ENCODE results near the gene LIME1. TPM values are rescaled to one million over a fixed set of nuclear protein-coding genes. Genes with fewer than 3 reads are reported as not detected.
A peak's percentile ranks its signal among the peaks of the same experiment; 100 is the strongest.

LIME1 gene
- total RNA-seq, 1 experiment from 2014 or later: 13.5 TPM

GRCh38 chr20:63765082-63765873 lies 28.8 kb downstream of the LIME1 start:
- Histone ChIP-seq H3K9ac (ENCODE audit: extremely low read depth, insufficient read length, low read length) (no peak overlapping the region), H2BK15ac (ENCODE audit: low read depth, low read length) (no peak overlapping the region), H2AK5ac (ENCODE audit: insufficient read length, low read length) (no peak overlapping the region), H3K27me3 (ENCODE audit: insufficient read depth, low read length) (no peaks in the 10 kb centered on the region; the same call in 1 of the 2 replicates), H3K56ac (ENCODE audit: insufficient read length, low read depth, low read length) (no peak overlapping the region), H2AFZ (ENCODE audit: low read length) (no peak overlapping the region), H4K20me1 (ENCODE audit: control insufficient read depth, insufficient read depth, insufficient read length) (no peaks in the 10 kb centered on the region), H2BK5ac (ENCODE audit: insufficient read length, low read length) (no peak overlapping the region), H3K18ac (ENCODE audit: insufficient read length, low read depth, low read length) (no peak overlapping the region), H3K9me3 (ENCODE audit: control insufficient read depth, low read depth, low read length) (no peaks in the 10 kb centered on the region), H3K79me1 (ENCODE audit: insufficient read depth, low read depth, low read length, poor library complexity, severe bottlenecking) (no peaks in the 10 kb centered on the region), H3K4me2 (ENCODE audit: insufficient read depth, insufficient read length, low read length) (no peak overlapping the region), H2BK12ac (ENCODE audit: insufficient read length, low read depth, low read length) (no peak overlapping the region), H3K23me2 (ENCODE audit: insufficient read length, low read depth, low read length, poor library complexity, severe bottlenecking) (no peaks in the 10 kb centered on the region), H3K4me1 (ENCODE audit: insufficient read depth, low read length) (no peaks in the 10 kb centered on the region), H3K23ac (ENCODE audit: insufficient read length, low read depth, low read length) (no peak overlapping the region), H3K4ac (ENCODE audit: low read depth, low read length) (no peak overlapping the region), H4K91ac (ENCODE audit: insufficient read length, low read depth, low read length) (no peak overlapping the region), H3K14ac (ENCODE audit: insufficient read depth, low read length) (no peak overlapping the region), H2BK120ac (ENCODE audit: low read depth, low read length, poor library complexity, severe bottlenecking) (no peak overlapping the region), H3K27ac (ENCODE audit: insufficient read length, low read depth, low read length) (no peak overlapping the region), H2BK20ac (ENCODE audit: low read depth, low read length, poor library complexity, severe bottlenecking) (no peak overlapping the region), H3T11ph (ENCODE audit: low read length) (no peak overlapping the region), H4K8ac (replicated peaks; ENCODE audit: insufficient read length, low read depth, low read length) (no peak overlapping the region), H4K5ac (ENCODE audit: insufficient read length, low read depth, low read length) (no peak overlapping the region), H3K79me2 (ENCODE audit: insufficient read depth, low read length) (no peaks in the 10 kb centered on the region)
- Mint-ChIP-seq H3K9me3 (no peaks in the 10 kb centered on the region), H3K27me3 (ENCODE audit: low read depth) (no peaks in the 10 kb centered on the region; the same call in 1 of the 2 replicates), H3K4me3 (no peak overlapping the region), H3K27ac (peak overlapping the region; percentile 45 to 83 (median 53); a peak in 5 of 7 replicates), H3K4me1 (no peaks in the 10 kb centered on the region), H3K36me3 (ENCODE audit: insufficient read depth in 1 of 3, low read depth in 3 of 3) (peaks cover 1 to 57% (median 31%) of the 10 kb centered on the region in 3 experiments; a peak in 5 of 7 replicates)
- no peak for DNase-seq
- no CpG with 5 or more reads among the region's 16 CpGs for WGBS (ENCODE audit: extremely low coverage, insufficient read length, low lambda C conversion rate)
- TF ChIP-seq, protein P1, sequence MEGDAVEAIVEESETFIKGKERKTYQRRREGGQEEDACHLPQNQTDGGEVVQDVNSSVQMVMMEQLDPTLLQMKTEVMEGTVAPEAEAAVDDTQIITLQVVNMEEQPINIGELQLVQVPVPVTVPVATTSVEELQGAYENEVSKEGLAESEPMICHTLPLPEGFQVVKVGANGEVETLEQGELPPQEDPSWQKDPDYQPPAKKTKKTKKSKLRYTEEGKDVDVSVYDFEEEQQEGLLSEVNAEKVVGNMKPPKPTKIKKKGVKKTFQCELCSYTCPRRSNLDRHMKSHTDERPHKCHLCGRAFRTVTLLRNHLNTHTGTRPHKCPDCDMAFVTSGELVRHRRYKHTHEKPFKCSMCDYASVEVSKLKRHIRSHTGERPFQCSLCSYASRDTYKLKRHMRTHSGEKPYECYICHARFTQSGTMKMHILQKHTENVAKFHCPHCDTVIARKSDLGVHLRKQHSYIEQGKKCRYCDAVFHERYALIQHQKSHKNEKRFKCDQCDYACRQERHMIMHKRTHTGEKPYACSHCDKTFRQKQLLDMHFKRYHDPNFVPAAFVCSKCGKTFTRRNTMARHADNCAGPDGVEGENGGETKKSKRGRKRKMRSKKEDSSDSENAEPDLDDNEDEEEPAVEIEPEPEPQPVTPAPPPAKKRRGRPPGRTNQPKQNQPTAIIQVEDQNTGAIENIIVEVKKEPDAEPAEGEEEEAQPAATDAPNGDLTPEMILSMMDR (conservative IDR thresholded peaks at IDR 0.05): no peak
